AG09309 (cell line): Measurements from ENCODE around the gene SUMO1.

Experiments
- DNase-seq: peaks from one replicate; pipeline ENCODE4 v3.0.0-alpha.2; 2010; ENCODE audit warnings: low read depth
- H3K4me3 ChIP-seq: 2 replicates; pipeline ENCODE4 v1.5.1; 2011; ENCODE audit warnings: mild to moderate bottlenecking, low read depth, low read length, moderate library complexity; ENCODE audit not compliant: control insufficient read depth
- TF ChIP-seq, protein P1 (sequence below): IDR thresholded peaks from 2 replicates; pipeline ENCODE4 v1.5.1; 2011; ENCODE audit warnings: mild to moderate bottlenecking, low read depth, low read length, inconsistent platforms; ENCODE audit not compliant: insufficient read depth, control insufficient read depth; ENCODE audit errors: missing control alignments

Gene SUMO1

DNA sequence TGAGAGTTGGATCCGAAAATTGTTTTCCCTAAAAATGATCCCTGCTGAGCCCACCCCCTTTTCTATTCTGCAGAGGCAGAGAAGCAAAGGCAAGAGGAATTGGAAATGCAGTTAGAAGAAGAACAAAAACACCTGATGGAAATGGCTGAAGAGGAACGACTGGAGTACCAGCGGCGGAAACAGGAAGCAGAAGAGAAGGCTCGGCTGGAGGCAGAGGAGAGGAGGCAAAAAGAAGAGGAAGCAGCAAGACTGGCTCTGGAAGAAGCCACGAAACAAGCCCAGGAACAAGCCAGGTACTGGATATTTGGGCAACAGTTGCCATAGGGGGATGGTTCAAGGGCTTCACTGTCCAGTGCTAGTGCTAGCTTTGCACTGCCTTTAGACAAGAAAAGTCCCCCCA, 41.7 kb downstream of the SUMO1 start:
- no peak for DNase-seq

GRCh38 chr2:202194418-202194817, 44.0 kb downstream of the SUMO1 start:
- DNase-seq = no peak
- H3K4me3 ChIP-seq = no peak overlapping the region
- TF ChIP-seq, protein P1, sequence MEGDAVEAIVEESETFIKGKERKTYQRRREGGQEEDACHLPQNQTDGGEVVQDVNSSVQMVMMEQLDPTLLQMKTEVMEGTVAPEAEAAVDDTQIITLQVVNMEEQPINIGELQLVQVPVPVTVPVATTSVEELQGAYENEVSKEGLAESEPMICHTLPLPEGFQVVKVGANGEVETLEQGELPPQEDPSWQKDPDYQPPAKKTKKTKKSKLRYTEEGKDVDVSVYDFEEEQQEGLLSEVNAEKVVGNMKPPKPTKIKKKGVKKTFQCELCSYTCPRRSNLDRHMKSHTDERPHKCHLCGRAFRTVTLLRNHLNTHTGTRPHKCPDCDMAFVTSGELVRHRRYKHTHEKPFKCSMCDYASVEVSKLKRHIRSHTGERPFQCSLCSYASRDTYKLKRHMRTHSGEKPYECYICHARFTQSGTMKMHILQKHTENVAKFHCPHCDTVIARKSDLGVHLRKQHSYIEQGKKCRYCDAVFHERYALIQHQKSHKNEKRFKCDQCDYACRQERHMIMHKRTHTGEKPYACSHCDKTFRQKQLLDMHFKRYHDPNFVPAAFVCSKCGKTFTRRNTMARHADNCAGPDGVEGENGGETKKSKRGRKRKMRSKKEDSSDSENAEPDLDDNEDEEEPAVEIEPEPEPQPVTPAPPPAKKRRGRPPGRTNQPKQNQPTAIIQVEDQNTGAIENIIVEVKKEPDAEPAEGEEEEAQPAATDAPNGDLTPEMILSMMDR = no peak

More for the DNA sequence above, 41.7 kb downstream of the SUMO1 start:
- H3K4me3 ChIP-seq = no peak overlapping the region
- TF ChIP-seq, protein P1 = no peak

DNA sequence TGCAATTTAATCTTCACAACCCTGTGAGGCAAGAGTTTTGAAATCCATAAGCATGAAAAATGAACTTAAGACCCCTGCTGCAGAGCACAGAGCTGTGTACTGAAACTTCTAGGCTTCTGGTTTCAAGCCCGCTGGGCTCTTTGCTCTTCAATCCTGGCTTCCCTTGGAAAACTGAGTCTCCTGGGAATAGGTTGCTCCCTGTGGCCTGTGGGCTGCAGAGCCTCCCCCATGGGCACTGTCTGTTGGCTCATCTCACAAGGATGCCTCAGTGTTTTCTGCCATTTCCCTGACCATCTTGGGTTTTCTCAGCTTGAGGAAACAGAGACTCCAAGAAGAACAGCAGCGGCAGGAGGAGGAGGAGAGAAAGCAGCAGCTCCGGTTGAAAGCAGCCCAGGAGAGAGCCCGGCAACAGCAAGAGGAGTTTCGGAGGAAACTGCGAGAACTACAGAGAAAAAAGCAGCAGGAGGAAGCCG, 44.5 kb downstream of the SUMO1 start:
- TF ChIP-seq, protein P1 = no peak
- no peak for DNase-seq
- H3K4me3 ChIP-seq = no peak overlapping the region

DNA sequence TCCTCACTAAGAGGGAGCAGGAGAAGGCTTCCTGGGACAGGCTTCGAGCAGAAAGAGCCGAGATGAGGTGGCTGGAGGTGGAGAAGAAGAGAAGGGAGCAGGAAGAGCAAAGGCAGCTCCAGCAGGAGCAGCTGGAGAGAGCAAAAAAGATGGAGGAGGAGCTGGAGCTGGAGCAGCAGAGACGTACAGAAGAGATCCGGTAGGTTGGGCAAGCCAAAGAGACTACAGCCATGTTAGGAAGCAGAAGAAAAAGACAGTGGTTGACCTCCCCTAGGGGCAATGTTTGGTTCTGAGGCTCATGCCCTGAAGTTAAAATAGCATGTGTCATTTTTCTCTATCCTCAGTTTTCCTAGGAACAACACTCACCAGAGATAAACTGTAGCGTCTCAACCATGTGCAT, 45.1 kb downstream of the SUMO1 start:
- DNase-seq = no peak
- H3K4me3 ChIP-seq = no peak overlapping the region
- TF ChIP-seq, protein P1 = no peak

GRCh38 chr2:202187570-202187969, 50.8 kb downstream of the SUMO1 start:
- DNase-seq = no peak
- TF ChIP-seq, protein P1 = no peak
- no peak overlapping the region for H3K4me3 ChIP-seq

DNA sequence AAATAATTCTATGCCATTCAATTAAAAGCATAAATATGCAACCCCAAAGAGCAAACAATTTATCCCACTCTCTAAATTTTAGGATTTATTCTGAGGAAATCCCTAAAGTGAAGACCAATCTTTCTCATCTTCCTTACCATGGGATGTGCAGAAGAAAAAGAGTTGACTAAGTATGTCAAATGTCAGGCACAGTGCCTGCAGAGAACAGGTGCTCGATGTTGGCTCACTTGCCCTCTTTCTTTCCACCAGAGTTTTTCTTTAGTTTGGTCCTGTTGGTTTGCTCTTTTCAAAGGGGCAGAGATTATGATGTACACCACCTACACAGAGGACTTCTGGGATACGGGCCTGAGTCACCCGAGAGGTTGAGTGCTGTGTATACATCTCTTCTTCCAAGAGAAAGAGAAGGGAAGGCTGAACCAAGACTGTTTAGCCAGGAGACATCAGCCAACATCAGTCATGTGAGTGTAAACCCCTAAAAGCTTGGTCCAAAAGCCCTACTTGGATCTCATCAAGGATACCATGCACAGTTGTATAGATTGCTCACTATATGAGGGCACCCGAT, 51.7 kb downstream of the SUMO1 start:
- DNase-seq = no peak
- TF ChIP-seq, protein P1 = no peak
- no peak overlapping the region for H3K4me3 ChIP-seq
